NOMO-1 treated with DMSO at 0.1 percent for 48 hours (cell line): ENCODE results near the gene CYTH3.

Experiments
- DNase-seq: peaks from one replicate; lab custom pipeline; 2025; ENCODE audit not compliant: unreplicated experiment; lab: John Stamatoyannopoulos, UW

CYTH3 gene

DNA sequence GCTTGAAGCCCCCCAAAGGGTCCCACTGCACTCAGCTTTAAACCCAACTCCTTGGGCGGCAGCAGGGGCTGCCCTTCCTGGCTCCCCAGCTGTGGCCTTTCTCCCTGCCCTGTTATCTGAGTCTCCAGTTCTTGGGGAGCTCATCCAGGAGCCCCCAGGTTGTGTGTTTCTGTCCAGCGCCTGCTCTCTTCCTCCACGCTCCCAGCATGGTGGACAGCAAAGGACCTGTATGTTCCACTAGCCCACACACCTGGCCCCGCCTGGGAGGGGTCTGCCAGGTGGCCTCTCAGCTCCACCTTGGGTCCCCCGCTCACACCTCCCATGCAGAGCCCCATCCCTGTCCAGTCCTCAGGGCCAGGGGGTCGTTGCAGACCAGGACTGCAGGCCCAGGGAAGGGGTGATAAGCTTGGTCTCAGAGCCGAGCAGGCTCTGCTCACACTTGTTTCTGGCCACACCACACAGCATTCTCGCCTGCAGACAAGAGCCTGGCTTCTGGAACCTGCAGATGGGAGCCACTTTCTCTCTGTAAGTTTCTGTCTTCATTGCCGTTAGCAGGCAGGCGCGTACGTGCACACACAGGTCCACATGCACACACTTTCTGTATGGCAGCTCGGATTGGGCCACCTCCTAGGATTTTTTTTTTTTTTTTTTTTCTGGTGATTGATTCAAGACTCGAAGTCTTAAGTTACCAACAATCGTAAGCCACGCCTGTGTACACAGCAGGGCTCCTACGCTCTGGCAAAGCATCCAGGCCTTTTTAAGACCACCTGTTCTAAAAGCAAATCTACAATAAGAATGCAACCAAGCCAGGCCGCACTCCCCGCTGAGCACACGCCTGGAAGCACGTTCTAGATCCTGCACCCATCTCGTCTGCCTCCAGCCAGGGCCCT is 104.6 kb downstream of the CYTH3 start:
- no peak for DNase-seq

DNA sequence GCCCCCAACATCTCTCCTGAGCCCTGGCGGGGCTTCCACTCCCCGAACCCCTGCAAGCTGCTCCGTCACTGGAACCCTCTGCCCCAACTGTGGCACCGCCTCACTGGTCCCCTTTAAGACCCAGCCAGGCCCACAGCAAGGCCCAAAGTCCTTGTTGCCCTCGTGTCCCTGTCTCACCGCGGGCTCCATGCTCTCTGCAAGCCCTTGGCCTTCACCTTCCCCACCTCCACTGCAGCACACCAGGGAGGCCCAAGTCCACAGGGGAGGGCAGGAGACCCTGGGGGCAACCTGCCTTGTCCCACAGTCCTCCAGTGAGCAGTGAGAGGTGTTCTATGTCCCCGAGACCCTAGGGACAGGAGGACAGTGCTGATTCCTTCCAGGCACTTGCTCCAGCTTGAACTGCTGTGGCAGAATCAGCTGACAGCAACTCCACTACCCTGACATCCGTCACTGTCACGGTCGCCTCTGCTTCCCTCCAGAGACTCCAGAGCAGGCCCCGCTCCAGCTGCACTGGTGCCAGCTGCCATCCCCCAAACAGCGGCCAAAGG is 105.3 kb downstream of the CYTH3 start:
- no peak for DNase-seq

DNA sequence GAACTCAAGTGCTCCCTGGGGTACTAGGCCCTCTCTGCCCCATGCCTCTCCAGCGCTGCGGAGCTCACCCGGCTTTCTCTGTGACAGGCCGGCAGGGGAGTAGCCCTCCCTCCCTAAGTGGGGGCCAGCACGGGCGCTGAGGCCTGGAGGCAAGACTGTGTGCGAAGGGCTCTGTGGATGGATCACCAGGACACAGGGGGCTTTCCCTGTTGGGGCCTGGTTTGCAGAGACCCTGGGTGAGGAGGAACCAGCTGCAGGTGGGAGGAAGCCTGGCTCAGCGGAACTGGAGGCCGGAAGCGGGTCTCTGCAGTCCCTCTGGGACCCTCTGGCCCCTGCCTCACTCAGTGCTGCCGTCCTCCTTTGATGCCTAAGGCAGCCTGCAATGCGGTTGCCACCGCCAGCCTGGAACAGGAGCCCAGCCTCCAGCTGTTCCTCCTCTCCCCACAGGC is 106.0 kb downstream of the CYTH3 start:
- DNase-seq, result no peak

DNA sequence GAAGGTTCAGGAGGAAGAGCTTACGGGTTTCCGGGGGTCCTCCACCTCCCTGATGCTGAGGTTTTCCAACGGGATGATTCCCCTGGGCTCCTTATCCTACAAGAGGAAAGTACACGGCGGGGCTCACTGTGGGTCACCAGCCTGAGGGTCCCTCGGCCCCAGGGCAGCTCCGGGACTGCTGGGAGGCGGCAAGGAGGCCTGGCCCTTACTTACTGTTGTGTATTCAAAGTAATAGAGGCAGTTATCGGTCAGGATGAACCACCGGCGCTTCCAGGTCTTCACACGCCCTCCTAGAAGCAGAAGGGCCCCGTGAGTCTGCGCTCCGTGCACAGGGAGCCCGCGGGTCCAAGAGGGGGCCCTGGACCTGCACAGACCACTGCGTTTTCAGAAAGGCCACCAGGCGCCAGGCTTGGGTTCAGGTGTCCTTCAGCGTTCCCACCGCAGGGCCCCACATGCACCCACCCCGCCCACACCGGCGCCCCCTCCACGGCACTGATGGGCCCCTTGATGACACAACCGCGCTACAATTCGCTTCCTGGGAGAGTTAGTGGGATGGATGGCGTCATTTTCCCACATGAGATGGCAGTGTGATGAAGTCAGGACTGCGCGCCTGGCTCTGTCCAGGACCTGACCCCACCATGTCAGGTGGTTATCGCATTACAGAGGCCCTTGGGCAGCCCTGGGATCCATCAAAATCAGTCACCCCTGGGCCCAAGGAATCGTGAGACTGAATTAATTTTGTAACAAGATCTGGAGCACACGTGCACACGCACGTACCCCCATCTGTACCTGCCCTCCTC is 106.7 kb downstream of the CYTH3 start:
- DNase-seq, result no peak

DNA sequence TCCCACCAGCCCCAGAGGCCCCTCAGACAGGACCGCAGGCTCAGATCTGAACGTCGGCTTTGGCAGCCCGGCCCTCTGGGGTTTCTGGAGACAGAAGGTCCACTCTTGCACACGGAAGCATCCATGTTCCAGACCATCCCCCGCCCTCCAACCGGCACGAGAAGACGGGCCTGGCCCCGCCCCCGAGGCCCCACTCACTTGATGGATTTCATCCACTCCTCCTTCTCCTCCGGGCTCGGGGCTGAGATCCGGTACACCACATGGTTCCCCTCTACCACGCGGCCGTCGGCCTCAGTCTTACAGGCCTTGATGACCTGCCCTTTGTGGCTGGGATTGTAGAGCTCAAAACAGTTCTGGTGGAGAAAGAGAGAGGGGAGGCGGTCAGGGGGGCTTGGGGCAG is 107.3 kb downstream of the CYTH3 start:
- no peak for DNase-seq

DNA sequence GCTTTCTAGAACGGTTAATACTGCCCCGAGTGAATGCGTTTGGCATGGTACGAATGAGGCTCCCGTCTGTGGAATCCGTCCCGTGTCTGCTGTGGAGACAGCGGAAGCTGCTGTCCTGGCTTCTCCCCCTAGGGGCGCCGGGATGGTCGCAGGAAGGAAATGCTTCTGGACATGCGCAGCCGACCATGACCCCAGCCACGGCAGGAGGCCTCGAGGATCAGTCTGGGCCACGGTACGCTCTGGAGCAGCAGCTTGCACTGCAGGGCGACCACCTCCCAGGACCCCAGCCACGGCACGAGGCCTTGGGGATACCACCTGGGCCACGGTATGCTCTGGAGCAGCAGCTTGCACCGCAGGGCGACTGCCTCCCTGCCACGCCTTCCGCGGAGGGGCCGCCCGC is 107.9 kb downstream of the CYTH3 start:
- no peak for DNase-seq

DNA sequence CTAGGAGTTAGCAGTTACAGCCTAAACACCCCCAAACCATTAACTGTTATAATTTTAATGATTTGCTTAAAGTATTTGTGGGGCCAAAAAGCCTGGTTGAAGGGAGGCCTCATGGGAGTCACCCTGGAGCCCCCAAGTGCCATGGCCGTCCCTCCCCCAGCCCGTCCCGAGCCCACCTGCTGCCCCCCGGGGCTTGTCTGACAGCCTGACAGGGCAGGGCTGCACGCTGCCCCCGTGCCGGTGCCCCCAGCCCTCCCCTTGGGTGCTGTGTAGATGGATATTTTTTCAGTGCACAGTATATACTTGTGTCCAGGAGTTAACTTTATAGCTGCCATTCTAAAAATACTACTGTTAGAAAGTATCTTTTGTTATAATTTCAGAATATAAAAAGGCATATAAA is 108.4 kb downstream of the CYTH3 start:
- DNase-seq, result no peak

DNA sequence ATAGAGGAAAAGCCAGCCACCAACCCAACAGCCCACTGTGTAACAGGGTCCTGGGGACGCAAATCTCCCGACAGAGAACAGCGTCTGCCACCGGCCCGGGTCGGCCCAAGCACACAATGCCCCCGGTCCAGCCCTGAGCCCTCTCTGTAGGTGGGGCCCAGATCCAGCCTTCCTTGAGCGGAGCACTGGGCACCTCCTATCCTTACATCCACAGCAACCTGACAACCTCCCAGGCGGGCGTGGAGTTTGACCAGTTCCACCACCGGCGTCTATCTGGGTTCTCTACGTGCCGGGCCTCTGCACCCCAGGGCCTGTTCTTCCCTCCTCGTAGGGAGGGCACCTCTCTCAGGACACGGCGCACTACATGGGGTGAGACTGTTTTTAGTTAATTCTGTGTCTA is 109.0 kb downstream of the CYTH3 start:
- DNase-seq, result no peak

DNA sequence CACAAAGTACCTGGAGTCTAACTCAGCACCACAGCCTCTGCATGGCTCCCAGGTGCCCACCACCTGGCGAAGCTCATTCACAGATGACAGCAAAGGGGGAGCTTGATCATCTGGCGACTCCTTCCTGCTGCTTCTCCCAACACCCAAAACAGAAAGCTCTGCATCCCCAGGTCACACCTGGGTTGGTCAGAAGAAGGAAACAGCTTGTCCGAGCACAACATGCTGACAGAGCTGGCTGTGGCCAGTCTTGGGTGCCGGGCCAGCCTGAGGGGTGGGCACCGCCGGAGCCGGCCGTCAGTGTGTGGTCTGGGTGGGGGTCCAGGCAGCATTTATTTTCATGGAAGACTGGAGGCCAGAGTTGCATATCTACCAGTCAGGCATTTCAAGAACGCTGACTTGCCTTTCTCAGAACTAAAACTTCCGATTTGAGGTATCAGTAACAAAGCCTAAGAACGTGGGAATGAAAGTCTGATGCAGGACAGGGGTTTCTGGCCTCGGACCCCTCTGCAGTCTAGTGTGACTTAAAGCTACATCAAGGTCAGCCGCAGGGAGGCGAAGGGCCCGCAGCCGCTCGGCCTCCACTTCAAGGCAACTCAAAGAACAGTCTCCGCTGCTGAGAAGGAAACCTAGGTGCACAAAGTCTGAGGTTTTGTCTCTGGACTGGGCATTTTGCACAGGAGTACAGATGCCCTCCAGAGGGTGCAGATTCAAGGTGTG is 109.6 kb downstream of the CYTH3 start:
- no peak for DNase-seq

DNA sequence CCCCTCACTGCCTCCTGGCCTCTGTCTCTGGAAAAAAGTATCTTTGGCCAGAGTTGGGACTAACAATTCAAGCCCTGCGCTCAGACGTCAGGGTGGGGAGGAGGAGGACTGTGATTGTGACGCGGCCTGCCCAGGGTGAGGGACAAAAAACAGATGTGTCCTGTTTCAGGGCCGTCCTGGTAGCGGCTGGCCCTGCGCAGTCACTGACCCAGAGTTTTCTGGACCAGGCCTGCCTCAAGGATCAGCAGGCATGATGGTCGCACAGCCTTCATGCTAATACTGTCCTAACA is 110.1 kb downstream of the CYTH3 start:
- no peak for DNase-seq

DNA sequence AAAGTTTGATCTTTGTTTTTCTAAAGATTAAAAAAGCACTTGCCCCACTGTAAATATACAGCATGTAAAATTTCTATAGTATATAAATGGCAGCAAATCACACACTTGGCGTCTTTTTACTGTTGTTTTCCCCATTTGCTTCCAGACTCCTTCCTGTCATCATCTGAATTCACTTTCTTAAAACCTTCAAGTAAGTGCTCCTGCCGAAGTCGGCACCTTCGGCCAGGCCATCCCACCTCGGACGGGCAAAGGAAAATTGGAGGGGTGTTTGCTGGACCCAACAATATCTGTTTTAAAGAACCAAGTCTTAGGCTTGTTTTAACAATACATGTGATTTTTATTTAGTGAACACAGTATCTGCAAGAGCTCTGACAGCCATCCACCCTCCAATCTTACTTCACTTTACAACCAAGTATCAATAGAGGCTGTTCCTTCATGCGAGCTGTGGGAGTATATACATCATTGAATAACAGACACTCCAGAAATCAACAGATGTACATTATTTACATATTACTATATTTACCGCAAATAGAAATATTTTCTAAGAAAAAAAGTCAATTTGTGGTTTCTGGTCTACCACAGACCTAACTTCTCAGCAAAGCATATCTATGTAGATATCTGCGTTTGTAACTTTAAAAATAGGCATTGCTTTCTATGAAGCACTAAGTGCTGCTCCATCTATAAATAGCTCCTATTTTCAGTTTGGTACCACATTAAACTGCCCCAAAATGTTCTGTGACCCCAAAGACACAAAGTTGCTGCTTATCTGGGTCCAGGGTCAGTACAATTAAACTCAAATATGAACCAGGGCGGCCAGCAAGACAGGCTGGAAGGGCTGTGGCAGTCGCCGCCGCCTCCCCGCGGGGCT is 110.7 kb downstream of the CYTH3 start:
- no peak for DNase-seq

DNA sequence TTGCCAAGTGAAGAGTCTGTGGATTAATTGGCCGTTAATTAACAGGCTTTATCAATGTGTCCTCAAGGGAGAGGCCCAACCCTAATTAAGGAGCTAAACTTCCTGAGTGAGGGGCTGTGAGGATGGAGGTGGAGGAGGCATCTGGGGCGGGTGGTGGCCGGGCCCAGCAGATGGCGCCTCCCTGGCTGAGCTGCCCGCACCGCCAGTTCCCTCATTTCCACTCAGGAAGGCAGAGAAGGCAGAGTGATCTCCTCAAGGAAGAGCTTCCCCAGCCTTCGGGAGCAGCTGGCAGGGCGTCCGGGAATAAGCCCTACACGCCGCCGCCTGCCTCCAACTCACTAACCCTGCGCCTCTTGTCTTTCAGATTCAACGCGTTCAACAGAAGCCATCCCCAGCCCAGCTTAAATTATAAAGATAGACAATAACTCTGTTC is 112.2 kb downstream of the CYTH3 start:
- no peak for DNase-seq

DNA sequence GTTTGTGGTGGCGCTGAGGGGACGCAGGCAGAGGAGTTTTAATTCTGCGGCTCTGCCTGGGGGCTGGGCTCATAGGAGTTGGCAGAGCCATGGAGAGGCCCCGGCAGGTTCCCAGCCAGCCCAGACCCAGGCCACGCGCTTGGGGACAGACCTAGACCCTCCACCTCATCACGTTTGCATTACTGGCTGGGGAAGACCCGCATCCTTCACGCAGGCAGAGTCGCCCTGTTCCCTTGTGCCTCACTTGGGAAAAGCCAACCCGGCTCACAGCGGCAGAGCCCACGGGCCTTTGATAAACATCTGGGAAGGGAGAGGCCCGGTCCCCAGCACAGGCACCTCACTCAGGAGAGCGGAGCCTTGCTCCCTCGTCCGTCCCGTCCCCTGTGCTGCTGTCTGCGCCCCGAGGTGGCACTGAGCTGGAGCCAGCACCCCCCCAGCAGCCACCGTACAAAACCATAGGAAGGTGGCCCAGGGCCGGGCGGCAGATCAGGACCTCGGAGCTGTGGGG is 112.8 kb downstream of the CYTH3 start:
- no peak for DNase-seq

DNA sequence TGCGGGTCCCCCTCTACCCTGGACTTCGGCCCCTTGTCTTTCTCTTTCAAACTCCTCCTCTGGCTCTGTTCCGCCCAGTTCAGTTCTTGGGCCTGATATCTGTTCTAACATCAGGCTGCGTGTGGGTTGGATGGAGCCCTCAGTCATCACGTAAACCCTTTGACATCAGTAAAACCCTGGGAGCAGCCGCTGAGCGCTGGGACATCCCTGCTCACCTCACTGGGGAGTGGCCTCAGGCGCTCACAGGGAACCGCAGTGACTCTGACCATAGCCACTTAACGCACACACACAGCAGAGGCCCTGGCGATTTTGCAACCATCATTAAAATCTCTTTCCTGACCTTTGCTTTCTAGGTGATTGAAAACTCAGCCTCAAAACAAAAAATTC is 113.3 kb downstream of the CYTH3 start:
- no peak for DNase-seq

DNA sequence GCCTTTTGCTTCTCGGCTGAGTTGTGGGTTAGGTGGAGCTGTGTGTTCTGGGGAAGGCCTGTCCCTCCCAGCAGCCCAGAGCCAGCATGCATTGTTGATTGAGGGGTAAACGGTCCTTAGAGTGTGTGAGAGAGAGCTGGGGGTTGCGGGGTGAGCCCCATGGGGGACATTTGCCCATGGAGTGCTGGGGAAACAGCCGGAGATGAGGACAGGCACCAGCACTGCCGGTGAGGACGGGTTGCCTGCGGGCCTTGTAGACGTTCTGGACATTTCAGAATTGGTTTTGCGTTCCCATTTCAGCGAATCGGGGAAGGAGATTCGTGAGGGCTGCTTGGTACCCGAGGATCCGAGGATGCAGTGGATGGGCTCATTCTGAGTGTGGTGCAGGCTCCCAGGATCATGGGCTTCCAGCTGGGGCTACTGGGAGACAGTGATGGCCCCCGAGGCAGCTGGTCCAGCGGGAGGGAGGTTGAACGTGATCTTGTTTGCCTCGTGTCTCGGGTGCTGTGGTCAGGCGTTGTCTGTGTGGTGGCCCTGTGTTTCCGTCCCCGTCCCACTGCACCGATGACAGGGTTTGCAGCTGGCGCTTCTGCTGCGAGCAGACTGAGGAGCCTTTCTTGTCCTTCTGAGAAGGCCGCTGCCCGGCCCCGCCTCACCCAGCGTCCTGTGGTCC is 113.9 kb downstream of the CYTH3 start:
- no peak for DNase-seq

DNA sequence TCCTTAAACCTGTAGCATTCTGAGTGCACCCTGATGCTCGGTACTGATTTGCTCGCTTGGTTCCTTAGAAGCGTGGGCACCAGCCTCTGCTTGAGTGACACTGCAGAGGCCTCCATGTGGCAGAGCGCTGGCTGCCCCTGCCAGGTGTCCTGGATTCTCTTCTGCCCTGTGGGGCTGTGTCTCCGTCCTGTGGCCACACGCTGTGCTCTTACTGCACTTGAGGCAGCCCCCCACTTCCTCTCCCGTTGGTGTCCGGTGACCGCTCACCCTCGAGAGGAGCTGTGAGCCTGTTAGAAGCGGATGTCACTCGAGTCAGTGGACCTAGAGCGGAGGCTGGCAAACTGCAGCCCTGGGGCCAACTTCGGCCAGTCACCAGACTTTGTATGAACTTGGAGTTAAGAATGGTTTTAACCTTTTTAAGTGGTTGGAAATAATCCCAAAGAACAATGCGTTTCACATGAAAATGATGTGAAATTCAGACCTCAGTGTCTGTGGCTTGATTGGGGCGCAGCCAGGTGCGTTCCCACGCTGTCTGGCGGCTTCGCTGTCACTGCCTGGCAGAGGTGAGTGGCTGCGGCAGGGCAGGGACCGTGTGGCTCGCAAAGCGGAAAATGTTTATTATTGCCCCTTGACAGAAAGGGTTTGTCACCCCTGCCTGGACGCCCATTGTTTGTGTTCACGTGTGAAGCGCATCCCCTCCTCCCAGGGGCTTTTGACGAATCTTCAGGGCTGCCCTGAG is 114.6 kb downstream of the CYTH3 start:
- no peak for DNase-seq

DNA sequence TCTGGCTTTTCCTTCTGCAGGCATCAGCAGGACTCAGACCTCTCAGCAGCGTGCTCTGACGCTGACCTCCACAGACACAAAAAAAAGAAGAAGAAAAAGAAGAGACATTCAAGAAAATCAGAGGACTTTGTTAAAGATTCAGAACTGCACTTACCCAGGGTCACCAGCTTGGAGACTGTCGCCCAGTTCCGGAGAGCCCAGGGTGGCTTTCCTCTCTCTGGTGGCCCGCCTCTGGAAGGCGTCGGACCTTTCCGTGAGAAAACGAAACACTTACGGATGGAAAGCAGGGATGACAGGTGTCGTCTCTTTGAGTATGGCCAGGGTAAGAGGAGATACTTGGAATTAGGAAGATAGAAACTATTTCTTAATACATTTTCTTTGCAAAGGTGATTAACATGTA is 115.7 kb downstream of the CYTH3 start:
- DNase-seq, result no peak

DNA sequence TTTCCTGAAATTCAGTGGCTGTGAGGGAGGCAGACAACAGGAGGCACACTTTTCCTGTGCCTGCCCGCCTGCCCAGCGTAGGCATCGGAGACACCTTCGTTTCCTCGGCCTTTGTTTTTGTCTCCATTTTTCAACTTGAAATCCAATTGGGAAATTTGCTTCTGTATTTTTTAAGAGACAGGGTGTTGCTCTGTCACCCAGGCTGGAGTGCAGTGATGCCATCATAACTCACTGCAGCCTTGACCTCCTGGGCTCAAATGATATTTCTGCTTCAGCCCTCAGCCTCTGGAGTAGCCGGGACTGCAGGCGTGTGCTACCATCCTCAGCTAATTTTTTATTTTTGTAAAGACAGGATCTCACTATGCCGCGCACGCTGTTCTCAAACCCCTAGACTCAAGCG is 116.8 kb downstream of the CYTH3 start:
- no peak for DNase-seq
